Stimulated activated CD8-positive, alpha-beta memory T cell treated with anti-CD3 and anti-CD28 coated beads, Interleukin-12 subunit alpha, Interleukin-12 subunit beta, amount 100 ng/mL, for 24 hours (primary cell): ENCODE results near the gene TMED10.

Experiments
- DNase-seq: peaks from one replicate; pipeline ENCODE4 v3.0.0-alpha.2; 2020; ENCODE audit errors: extremely low read depth

TMED10 gene

DNA sequence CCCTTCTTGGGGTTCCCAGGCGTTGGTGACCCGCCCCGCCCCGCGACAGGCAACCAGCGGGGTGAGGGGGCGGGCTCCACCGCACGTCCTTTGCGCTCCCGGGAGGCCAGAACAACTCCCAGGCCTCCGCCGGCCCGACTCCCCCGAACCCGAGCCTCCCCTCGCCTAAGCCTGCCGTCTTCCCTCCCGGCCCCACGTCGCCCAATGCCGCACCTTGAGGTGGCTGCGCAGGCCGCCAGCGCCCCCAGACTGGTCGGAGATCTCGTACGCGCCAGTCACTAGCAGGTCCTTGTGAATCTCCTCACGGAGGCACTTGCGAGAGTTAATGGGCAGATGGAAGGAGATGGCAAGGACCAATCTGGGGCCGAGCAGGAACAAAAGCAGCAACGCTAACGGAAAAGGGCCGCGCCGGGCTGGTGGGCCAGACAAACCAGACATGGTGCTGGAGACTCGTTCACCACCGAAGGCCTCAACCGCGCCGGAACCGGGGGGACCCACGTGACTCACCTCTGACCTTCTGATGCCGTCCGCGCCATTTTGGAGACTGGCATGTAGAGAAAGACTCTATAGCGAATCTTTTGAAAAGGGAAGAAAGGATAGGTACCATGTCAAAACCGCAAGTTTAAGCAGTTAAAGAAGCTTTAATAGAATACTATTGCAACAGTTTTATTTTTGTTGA, at the start of gene TMED10:
Gene TMED10 (minus strand): TSS at position 471 of the 679 bp plus-strand sequence. CDS start 33 bp downstream, at position 438.
- DNase-seq, result peak; percentile 79

GRCh38 chr14:75224561-75224960, 48.1 kb upstream of the TMED10 start:
- DNase-seq, result no peak

- DNase-seq, result no peak
Observed at GRCh38 chr14:75223664-75224154, 47.3 kb upstream of the TMED10 start.

- no peak for DNase-seq
Observed at GRCh38 chr14:75222208-75222701, 45.8 kb upstream of the TMED10 start.

- no peak for DNase-seq
Observed at GRCh38 chr14:75221797-75222196, 45.4 kb upstream of the TMED10 start.

- DNase-seq, result no peak
Observed at GRCh38 chr14:75220156-75220555, 43.7 kb upstream of the TMED10 start.

DNA sequence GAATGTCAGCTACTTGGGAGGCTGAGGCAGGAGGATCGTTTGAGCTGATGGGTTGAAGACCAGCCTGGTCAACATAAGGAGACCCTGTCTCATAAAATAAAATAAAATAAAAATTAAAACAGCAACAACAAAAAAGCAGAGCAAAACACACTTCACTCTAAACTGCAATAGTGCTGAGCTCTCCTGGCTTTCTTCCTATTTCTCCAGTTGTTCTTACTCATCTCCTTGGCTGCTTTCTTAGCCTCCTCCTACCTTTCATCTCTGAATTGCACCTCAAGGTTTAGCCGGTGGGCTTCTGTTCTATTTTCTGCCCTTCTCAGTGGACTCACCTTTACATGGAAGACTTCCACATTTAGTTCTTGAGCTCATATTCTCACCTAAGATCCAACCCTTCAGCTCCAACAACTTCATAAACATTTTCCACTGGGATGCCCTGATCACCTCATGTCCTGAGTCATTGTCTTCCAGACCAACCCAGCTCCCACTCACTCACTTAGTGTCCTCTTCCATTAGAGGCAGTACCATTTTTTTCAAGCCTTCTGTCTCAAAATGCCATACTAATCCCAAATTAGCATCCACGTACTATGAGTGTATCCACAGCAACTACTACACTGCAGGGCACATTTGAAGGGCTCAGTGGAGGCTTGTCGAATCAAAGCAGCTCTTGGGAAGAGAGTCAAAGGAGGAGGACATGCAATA, 41.2 kb upstream of the TMED10 start:
- no peak for DNase-seq

- no peak for DNase-seq
Observed at GRCh38 chr14:75216427-75217006, 40.1 kb upstream of the TMED10 start.

DNA sequence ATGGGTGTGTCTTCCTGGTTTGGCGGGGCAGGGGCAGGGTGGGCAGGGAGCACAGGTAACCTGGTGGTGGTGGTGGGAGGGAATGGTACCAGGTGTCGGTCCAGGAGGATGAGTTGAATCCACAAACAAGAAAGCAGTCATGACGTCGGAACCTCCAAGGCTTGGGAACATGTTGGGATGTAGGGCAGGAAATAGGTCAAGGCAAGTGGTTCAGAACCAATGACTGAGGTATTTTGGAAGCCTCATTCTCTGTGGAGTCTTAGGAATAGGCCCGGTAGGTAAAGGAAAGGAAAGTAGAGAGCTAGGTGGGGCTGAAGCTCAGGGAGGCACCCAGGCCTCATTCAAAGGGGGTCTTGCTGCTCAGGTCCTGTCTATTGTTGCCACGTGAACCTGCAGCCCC, 39.1 kb upstream of the TMED10 start:
- no peak for DNase-seq

- DNase-seq, result no peak
Observed at GRCh38 chr14:75214558-75214957, 38.1 kb upstream of the TMED10 start.

DNA sequence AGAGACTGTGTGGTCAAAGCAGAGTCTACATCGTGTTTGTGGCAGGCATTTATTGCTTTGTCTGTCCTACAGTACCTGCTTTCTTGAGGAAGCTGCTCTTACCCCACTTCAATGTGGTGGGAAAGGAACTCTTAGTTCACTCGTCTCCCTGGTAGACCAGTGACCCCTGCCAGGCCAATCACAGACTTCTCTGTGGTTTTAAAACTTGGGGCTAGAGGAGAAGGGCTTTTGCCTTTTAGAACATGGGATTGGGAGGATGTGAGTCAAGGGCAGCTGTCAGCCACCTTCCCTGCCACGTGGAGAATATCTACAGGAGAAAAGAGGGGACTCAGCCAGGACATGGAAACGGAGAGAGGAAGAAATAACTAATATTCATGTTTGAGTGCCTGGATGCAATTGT, 36.8 kb upstream of the TMED10 start:
- DNase-seq, result no peak

DNA sequence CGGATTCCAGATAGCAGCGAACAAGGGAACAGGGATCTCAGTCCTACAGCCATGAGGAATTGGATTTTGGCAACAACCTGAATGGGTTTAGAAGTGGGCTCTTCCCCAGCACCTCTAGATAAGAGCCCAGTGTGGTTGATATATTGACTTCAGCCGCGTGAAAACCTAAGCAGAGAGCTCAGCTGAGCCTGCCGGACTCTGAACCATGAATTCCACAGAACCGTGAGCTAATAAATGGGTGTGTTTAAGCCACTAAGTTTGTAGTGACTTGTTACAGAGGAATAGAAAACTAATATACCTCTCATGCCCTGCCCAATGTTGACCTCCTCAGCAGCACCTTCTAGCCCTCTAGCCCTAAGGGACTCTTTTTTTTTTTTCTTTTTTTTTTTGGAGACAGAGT, 32.4 kb upstream of the TMED10 start:
- no peak for DNase-seq

- no peak for DNase-seq
Observed at GRCh38 chr14:75206190-75206589, 29.8 kb upstream of the TMED10 start.

DNA sequence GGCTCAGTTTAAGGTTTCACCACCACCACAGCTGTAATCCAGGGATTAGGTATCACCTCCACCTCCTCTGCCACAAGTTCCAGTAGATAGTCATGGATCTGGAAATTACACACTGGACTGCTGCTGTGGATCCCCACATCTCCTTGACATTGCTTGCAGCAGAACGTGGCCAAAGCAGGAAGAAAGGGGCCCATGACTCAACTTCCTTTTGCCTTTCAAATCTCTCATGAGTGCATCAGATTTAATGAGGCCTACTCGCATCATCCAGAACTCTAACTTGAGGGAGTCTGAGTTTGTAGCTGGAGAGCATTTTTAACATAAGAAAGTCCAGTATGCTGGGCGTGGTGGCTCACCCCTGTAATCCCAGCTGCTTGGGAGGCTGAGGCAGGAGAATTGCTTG, 29.2 kb upstream of the TMED10 start:
- no peak for DNase-seq

DNA sequence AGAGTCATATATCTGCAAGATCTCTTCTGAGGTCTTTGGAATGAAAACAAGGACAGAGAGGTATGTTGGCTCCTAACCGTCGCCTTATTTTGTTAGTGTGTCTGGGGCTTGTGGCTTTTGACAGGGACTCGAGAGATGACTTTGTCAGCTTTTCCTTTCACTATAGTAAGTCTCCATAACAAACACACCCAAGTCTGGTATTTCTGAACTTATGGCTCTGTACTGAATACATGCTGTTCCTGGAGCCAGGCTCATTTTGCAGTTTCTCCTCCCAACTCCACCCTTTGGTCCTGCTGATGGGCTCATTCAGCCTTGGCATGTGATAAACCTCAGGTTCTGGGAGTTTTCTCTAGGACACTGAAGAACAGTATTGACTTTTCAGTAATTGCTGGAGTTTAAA, 27.7 kb upstream of the TMED10 start:
- DNase-seq, result no peak

DNA sequence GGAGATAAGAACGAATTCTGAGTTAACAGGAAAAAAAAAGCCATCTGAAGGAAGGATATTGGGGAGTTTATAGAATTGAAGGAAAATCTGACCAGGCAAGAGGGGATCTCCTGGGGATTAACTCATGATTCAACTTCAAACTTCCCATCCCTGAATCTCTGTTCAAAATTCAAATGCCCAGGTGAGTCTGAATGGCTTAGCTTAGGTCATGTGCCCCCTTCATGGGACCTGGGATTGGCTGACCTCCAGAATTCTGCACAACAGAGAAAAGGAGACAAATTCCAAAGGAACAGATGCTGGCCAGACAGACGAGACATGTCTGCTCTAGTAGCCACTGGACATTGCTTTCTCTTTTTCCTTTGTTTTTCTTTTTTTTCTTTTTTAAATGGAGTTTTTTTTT, 26.2 kb upstream of the TMED10 start:
- no peak for DNase-seq

DNA sequence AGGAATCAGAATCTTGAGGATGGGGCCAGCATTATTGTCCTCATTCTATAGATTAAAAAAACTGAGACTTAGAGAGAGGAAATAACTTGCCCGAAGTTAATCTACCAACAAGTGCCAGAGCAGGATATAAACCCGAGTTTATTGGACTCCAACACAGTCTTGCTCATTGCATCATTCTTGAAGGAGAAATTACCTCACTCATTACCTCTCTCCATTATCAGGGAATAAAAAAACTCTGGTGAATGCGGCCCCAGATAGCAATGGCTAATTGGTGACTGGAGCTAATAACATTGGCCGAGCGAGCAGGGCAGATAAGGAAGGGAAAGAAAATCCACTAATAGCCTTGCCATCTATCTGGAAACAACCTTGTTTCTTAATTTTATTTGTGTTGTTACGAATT, 24.7 kb upstream of the TMED10 start:
- no peak for DNase-seq

DNA sequence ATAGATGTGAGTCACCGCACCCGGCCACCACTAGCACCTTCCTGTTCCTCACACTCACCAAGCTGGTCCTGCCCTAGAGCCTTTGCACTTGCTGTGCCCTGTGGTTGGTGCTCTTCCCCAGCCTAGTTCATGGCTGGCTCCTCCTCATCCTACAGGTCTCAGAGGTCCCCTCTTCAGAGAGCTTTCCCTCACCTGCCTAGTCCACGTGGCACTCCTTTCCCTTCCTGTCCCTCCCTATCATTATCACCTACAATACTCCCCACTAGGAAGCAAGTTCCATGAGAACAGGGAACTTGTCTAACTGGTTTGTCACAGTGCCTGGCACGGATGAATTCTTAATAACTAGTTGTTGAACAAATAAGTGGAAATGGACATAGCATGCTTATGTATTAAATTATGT, 24.0 kb upstream of the TMED10 start:
- DNase-seq, result no peak

DNA sequence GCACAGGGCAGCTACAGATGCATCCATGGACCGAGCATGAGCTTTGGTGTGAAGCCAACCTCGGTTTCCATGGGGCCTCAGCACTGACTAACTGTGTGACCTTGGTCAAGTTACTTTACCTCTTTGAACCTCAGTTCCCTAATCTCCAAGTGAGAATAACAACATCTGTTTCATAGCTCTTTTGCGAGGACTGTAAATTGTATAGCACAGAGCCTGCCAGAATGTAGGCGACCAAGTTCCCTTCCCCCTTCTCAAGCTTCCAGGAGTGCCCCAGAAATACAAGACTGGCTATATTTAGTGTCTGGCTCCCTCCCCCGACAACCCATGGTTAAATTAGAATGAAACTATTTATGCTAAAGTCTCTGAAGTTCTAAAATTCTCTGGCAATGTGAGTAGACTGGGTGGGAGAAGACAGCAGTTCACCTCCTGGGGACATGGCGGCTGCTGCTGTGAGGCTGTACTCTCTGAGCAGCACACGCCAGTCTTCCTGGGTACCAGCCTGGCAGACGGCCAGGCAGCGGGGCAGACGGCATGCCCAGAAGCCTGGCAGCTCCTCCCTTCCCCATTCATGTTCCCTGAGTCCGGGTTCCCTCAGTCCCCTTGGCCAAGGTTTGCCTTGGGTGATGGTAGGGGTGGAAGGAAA, 22.0 kb upstream of the TMED10 start:
- DNase-seq, result no peak

- DNase-seq, result no peak
Observed at GRCh38 chr14:75197338-75197737, 20.9 kb upstream of the TMED10 start.

GRCh38 chr14:75196468-75196867, 20.1 kb upstream of the TMED10 start:
- no peak for DNase-seq

DNA sequence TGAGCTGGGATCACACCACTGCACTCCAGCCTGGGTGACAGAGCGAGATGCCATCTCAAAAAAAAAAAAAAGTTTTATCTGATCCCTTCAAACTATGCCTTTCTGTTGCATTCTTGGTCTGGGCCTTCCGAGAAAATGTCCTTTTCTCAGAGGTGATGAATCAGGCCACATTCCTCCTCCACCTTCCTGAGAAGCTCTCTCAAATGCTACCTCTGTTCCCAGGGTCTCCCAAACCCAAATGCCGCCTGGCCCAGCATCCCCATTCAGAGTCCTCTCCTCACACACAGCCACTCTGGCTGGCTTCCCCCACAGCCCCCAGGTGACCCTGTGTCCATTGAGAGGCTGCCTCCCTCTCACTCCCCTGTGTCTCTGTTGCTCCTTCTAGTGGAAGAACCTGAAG, 19.7 kb upstream of the TMED10 start:
- no peak for DNase-seq
